Astrocyte of the spinal cord (primary cell): ENCODE data around the gene SPDYE3.
"Not testable (repeated sequence)": the region's sequence is repeated elsewhere in the genome, so short reads cannot be mapped to it uniquely, and the experiment has no call there.

Experiments used
- DNase-seq: peaks from one replicate; pipeline ENCODE4 v3.0.0; 2011; ENCODE audit warnings: low read depth, low spot score
- H3K4me3 ChIP-seq: 2 replicates; pipeline ENCODE4 v1.5.1; 2011; ENCODE audit warnings: low read depth, mild to moderate bottlenecking, low read length, moderate library complexity
- in situ Hi-C: cut with HindIII; loops from 2 replicates; pipeline ENCODE4 v1.10.0; 2017; ENCODE audit warnings: low sequenced_read_pairs
- TF ChIP-seq, protein P1 (sequence below): IDR thresholded peaks from 2 replicates; pipeline ENCODE4 v1.5.1; 2012; ENCODE audit warnings: low read depth, mild to moderate bottlenecking, low read length, inconsistent platforms

SPDYE3 gene

GRCh38 chr7:100345288-100345672 lies 37.8 kb downstream of the SPDYE3 start:
- TF ChIP-seq, protein P1, sequence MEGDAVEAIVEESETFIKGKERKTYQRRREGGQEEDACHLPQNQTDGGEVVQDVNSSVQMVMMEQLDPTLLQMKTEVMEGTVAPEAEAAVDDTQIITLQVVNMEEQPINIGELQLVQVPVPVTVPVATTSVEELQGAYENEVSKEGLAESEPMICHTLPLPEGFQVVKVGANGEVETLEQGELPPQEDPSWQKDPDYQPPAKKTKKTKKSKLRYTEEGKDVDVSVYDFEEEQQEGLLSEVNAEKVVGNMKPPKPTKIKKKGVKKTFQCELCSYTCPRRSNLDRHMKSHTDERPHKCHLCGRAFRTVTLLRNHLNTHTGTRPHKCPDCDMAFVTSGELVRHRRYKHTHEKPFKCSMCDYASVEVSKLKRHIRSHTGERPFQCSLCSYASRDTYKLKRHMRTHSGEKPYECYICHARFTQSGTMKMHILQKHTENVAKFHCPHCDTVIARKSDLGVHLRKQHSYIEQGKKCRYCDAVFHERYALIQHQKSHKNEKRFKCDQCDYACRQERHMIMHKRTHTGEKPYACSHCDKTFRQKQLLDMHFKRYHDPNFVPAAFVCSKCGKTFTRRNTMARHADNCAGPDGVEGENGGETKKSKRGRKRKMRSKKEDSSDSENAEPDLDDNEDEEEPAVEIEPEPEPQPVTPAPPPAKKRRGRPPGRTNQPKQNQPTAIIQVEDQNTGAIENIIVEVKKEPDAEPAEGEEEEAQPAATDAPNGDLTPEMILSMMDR: peak; percentile 49
- H3K4me3 ChIP-seq, in situ Hi-C loops: not testable (repeated sequence)
- peak; percentile 52 for DNase-seq

- TF ChIP-seq, protein P1: no peak
- H3K4me3 ChIP-seq: no peak overlapping the region
- in situ Hi-C loops: no loop called here
- no peak for DNase-seq
Observed at GRCh38 chr7:100346921-100347320, 39.4 kb downstream of the SPDYE3 start.

- DNase-seq: no peak
- TF ChIP-seq, protein P1: no peak
- in situ Hi-C loops: no loop called here
- H3K4me3 ChIP-seq: no peak overlapping the region
Observed at GRCh38 chr7:100348805-100349204, 41.3 kb downstream of the SPDYE3 start.

- TF ChIP-seq, protein P1: no peak
- H3K4me3 ChIP-seq: no peak overlapping the region
- DNase-seq: no peak
- in situ Hi-C loops: no loop called here
Observed at GRCh38 chr7:100349757-100350156, 42.3 kb downstream of the SPDYE3 start.

DNA sequence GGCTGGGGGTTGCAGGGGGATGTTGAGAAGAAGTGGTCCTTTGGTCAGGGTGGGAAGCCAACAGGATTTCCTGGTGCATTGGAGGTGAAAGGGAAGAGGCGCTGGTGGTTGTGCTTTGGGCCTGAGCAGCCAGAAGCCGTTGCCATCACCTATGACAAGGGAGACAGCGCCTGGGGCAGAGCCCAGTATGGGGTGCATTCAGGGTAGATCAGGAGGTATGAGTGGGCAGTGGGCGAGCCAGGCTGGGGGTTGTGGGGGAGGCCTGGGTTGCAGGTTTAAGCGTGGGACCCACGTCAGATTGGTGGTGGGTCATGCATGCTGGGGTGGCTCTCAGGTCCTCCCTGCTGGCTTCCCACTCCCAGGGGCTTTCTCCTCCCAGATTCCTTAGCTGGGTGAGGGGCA lies 44.2 kb downstream of the SPDYE3 start:
- in situ Hi-C loops: no loop called here
- TF ChIP-seq, protein P1: no peak
- H3K4me3 ChIP-seq: no peak overlapping the region
- no peak for DNase-seq

GRCh38 chr7:100352230-100352781 lies 44.8 kb downstream of the SPDYE3 start:
- DNase-seq: not testable (repeated sequence)

DNA sequence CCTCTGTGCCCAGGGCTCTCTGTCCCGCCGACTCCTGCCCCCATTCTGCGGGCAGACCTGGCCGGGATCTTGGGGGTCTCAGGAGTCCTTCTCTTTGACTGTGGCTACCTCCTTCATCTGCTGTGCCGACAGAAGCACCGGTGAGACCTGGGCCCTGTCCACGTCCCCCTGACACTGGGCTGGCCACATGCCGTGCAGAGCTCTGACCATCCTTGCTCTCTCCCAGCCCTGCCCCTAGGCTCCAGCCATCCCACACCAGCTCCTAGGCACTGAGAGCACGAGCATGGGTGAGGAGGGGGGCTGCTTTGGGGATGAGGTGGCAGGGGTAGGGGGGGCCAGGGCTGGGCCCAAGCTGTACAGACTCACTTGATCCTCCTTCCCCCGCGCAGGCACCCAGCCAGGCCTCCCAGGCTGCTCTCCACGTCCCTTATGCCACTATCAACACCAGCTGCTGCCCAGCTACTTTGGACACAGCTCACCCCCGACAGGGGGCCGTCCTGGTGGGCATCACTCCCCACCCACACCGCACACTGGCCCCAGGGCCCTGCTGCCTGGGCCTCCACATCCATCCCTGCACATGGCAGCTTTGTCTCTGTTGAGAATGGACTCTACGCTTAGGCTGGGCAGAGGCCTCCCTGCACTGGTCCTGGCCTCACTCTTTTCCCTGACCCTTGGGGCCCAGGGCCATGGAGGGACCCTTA lies 45.6 kb downstream of the SPDYE3 start:
- in situ Hi-C loops: no loop called here
- TF ChIP-seq, protein P1: no peak
- DNase-seq: no peak
- no peak overlapping the region for H3K4me3 ChIP-seq

More at GRCh38 chr7:100352230-100352781, 44.8 kb downstream of the SPDYE3 start:
- H3K4me3 ChIP-seq, in situ Hi-C loops: not testable (repeated sequence)
